ENCODE measurements around the gene HBS1L.
"Not testable (repeated sequence)": the region's sequence is repeated elsewhere in the genome, so short reads cannot be mapped to it uniquely, and the experiment has no call there.

The HBS1L gene

DNA sequence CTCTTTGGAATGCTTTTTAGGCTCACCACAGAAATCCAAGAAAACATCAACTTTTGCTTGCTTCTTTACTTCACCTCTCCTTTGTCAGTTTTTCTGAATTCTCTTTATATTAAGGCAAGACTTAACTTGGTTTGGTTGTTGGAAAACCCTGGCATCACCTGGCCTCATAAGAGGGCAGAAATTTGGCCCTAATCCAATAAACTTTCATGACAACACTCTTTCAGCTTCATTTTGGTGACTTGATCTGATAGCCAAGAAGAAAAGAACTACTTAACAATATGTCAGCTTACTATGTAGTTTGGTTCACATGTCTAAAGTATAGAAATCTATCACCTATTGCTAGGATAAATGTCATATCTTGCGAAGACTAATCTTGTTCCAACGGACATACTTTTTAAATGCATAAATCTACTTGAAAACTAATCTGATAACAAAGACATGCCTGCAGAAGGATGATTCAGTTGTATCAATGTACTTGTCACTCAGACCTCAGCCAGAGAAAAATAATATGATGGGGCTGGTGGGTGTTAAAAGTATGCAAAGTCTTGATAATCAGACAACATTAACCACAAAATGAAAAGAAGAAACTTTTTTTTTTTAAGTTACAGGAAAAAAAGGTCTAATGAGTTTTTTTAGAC, 19.3 kb upstream of the HBS1L start:
- FAIRE-seq = no peak

DNA sequence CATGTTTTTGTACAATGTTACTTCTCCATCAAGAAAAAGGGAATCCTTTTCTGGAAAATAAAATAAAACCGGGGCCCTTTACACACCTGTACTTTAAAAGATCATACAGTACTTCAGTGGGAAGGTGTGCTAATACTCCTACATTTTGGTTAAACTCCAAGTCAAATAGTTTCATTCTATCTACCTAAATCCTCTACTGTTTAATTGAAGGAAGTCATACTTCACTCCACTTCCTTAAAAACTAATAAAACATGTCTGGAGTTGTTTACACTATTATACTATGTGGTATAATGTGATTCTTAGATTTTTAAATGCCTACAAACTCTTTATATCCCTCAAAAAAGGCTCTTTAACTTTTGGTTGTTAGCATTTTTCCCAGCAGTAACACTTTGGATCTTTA, 18.6 kb upstream of the HBS1L start:
- FAIRE-seq = no peak

DNA sequence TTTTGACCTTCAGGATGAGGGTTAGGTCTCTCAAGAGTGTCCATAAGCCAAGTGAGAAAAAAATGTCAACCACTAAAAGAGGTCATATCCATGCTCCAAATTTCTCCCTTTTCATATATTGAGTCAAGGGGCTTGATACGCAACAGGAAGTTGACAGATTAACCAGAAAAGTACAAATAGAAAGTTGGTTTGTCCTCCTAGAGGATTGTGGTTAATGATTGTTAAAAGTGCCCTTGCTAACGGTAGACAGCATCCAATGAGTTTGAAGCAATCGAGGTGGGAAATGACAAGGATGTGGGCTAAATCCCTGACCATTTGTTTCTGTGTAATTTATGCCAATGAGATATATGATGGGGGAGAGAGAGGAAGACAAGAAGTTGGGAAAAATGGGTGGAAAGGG, 18.1 kb upstream of the HBS1L start:
- no peak for FAIRE-seq

DNA sequence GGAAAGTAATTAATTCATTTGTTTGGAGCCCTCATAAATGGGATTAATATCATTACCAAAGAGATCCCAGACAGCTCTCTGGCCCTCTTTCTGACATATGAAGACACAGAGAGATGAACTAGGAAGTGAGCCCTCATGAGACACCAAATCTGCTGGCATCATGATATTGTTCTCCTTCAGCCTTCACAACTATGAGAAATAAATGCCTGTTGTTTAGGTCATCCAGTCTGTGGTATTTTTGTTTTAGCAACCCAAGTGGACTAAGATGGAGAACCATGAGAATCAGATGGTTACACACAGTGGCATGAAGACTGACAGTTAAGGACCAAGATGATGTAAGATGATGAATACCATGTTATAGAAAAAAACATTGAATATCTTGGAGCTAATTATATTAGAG, 16.9 kb upstream of the HBS1L start:
- FAIRE-seq = no peak

DNA sequence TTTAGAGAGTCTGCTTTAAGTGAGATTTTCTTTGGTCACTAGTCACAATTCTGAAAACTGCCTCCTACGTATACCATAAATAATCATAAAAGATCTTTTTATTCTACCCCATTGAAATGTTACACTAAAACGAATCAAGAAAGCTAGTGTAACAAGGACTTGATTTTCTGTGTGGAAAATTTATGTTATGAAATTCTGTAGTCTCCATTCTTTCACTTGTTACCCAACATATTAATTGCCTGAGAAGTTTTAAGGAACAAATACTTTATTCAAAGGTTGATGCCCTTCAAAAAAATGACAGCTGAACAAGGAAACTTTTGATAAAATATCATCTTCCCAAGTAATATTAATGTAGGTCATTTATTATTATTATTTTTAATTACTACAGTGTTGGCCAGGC, 13.3 kb upstream of the HBS1L start:
- no peak for FAIRE-seq

DNA sequence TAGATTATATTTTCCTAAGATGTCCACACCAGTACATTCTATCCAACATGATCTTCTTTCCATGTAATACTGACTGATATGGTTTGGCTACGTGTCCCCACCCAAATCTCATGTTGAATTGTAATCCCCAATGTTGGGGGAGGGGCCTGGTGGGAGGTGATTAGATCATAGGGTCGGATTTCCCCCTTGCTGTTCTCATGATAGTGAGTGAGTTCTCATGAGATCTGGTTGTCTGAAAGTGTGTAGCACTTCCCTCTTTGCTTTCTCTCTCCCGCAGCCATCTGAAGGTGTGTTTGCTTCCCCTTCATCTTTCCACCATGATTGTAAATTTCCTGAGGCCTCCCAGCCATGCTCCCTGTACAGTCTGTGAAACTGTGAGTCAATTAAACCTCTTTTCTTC, 12.2 kb upstream of the HBS1L start:
- FAIRE-seq = no peak

DNA sequence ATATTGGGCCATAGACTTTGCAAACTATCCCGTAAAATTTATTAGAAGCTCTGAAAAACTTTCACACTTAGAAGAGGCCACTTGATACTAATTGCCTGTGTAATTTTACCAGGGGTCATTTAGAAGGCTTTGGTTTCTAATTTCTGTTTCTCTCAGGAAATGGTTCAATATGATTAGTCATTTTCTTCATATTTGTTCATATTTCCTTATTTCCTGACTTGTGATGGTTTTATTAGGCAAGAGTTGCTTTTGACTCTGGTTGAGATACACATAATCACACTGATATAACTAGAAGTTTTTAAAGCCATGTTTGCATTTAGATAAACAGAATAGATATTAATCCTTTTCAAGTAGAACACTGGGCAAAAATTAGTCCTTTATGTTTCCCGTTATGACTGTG, 11.8 kb upstream of the HBS1L start:
- no peak for FAIRE-seq

DNA sequence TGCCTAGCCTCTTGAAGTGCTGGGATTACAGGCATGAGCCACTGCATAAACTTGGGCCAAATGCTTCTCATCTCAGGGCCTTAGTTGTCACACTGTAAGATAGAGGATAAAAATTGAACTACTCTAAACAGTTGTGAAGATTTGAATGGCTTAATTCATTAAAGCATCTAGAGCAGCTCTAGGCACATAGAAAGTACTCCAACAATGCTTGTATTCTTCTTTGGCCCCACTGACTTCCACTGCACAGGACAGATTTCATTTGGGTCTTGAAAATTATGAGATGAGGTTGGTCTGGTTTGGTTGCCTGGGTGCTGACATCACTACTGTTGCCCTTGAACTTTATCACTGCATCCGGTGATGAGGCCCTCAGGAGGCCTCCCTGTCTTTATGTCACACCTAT, 10.0 kb upstream of the HBS1L start:
- no peak for FAIRE-seq

DNA sequence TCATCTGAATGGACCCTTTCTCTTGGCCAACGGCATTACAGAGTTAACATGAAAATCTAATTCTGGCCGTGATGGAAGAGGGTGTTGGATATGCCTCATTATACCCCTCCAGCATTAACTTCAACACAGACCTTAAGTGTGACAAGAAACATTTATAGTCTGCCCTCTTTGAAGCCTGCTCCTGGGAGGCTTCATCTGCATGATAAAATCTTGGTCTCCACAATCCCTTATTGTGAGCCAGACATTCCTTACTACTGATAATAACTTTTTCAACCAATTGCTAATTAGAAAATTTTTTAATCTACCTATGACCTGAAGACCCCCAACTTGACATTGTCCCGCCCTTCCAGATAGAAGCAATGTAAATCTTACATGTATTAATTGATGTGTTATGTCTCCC, 9.3 kb upstream of the HBS1L start:
- no peak for FAIRE-seq

DNA sequence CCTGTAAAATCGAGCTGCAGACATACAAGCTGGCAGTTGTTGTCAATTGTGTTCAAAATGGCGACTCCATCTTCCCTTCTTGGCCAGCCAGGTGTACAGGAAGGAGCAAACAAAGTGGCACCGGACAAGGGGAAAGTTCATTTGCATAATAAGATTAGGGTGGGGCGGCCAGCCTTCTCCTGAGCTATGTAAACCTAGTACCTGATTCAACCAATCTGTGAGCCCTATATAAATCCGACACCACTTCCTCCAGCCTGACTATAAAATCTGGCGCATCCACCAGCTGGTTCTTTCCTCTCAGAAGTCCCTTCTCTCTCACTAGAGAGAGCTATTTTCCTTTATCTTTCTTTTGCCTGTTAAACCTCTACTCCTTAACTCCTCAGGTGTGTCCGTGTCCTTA, 8.1 kb upstream of the HBS1L start:
- no peak for FAIRE-seq

DNA sequence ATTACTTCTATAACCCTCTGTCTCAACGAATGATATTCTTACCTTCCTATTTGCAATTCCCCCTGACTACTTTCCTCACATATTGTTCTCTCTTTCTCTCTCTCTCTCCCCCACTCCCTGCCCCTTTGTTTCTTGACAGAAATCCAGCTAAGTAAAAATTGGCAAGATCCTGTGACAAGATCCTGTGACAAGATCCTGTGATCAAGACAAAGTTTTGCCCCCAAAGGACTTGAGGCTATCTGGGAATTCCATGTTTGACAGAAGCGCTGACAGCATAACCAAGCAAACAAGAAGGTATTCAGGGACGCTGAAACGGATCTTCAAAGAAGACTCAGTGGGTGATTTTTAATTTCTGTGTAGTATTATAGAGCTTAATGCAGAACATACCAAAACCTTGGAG, 5.5 kb upstream of the HBS1L start:
- FAIRE-seq = no peak

DNA sequence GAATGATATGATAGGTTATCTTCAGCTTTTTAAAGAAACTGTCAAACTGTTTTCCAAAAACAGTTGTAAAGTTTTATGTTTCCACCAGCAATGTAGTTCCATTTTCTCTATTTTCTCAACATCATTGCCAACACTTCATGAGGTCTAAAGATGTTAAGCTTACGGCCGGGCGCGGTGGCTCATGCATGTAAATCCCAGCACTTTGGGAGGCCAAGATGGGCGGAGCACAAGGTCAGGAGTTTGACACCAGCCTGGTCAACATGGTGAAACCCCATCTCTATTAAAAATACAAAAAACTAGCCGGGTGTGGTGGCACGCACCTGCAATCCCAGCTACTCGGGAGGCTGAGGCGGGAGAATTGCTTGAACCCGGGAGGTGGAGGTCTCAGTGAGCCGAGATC, 3.7 kb upstream of the HBS1L start:
- not testable (repeated sequence) for FAIRE-seq

DNA sequence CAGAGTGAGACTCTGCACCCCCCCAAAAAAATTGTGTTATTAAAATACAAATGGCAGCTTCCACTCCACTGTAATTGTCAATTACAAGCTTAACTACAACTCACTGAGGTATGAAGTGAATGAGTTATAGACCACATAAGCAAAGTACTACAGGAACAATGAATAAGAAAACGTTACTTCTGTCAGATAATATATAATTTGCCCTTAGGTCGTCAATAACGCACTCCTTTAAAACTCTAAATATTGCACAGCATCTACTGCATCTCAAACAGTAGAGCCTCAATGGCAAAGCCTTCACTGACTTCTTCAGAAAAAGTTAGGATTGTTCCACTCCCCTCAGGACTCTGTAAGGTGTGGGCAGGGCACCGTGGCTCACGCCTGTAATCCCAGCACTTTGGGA, 2.0 kb upstream of the HBS1L start:
- FAIRE-seq = no peak

DNA sequence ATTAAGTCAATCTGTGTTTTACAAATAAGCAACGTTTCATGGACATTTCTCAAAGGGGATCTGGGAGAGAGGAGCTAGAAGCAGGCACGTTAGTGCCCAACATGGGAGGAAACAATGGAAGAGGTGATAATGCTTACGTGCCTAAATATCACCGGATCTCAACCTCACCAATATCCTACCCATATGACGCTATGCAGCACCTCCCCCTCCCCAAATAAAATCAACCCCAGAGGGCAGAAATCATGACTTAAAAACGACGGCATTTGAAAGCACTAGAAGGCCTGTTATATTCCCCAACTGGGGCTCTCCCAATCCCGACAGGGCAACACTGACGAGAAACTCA, 425 bp downstream of the HBS1L start:
- no peak for FAIRE-seq

DNA sequence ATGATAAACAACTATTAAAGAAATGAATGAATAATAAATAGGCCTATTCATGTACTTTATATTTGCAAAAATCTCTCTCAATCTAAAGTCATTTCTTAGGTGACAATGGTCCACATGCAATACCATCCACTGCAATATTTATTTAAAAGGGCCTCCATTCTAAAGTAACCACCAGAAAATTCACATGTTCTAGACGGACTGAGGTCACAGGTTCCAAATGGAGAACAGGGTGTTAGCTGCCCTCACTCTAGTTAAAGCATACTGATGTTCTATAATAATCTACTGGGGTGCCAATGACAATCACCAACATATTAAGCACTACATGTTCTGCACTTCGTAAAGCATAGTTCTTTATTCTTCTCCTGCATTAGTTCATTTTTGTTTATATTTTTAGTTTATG, 1.2 kb downstream of the HBS1L start:
- FAIRE-seq = no peak

DNA sequence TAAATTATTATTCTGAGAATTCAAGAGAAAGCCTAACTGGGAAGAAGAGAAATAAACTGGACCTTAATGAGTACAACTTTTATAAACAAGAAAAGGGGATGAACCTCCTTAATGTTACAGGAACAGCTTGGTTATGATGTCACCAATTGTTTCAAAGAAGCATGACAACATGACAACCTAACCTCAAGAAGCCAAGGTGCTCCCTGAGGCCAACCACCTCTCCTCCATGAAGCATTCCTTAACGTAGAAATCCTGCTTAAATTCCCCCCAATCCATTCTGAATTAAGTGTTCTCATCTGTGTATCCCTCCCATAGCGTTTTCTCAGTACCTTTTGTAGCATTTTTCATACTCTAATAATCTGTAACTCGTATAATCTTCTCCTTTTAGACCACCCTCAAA, 1.7 kb downstream of the HBS1L start:
- no peak for FAIRE-seq

DNA sequence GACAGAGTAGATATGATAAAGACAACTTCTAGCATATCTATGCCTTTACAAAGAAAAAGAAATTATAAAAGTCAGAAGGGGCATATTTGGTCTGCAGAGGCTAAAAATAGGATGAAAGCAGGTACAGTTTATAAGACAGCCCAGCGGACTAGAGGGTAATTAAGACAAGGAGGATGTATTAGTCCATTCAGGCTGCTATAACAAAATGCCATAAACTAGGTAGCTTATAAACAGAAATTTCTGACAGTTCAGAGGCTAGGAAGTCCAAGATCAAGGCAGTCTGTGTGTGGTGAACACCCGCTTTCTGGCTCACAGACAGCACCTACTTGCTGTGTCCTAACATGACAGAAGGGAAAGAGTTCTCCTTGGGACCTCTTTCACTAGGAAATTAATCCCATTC, 5.7 kb downstream of the HBS1L start:
- FAIRE-seq = no peak

DNA sequence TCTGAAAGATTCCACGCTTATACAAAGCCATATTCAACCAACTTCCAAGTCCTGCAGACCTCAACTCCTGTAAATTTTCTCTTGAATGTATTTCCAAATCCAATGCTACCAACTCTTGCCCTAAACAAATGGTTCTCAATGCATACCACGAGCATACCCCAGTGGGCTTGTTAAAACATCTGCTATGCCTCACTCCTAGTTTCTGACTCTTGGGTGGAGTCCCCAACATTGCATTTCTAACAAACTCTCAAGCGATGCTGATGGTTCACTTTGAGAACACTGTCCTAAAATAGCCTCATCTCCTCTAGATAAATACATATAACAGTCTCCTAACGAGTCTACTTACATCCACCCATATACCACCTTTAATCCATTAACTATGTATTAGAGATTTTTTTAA, 7.3 kb downstream of the HBS1L start:
- no peak for FAIRE-seq

DNA sequence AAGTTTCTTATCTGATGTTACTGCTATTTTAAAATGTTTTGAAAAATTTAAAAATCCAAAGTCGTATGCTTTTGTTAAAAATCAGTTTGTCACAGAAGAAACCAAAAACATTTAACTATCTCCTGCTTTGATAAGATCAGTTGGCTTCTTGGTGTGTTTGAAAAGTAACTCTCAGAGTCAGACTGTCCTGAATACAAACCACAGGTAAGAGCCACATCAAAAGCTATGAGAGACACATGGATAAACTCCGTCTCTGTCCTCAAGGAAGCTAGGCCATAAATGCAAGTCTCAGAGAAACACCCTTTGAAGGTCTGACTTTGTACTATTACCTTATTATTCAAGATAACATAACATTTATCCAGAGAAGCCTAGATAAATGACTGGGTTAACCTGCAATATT, 7.7 kb downstream of the HBS1L start:
- FAIRE-seq = no peak

DNA sequence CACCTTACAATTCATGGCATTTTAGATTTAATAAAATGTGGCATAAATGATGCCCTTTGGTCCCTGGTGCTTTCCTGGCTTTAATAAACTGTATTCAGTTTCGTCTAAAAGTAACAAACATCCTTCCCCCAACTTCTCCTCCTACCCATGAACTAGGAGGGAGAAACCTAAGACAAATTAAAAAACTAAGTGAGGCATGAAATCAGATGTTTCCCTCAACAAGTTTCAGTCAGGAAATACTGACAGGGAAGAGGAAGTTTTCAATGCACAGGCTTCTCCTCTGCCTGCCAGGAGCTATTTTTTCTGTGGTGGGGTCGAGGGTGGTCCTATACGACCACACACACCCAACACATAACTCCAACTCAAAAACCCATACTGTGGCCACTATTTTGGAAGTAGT, 10.0 kb downstream of the HBS1L start:
- no peak for FAIRE-seq

DNA sequence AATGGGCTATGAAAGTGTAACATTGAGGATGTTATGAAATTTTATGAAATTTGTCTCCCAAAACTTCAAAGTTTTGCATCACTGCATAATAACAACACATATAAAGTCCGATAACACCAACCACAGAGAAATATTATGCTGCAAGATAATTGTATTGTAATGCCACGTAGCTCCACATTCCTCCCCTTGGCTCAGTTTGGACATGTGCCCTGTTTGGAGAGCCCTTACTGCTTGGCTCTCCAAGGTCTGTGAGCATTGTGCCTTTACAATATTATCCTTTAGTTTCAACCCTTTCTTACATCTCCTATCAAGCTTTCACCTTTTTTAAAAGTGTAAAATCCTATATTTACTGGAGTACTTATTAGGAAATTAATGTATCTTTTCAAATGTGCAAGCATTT, 10.8 kb downstream of the HBS1L start:
- no peak for FAIRE-seq

DNA sequence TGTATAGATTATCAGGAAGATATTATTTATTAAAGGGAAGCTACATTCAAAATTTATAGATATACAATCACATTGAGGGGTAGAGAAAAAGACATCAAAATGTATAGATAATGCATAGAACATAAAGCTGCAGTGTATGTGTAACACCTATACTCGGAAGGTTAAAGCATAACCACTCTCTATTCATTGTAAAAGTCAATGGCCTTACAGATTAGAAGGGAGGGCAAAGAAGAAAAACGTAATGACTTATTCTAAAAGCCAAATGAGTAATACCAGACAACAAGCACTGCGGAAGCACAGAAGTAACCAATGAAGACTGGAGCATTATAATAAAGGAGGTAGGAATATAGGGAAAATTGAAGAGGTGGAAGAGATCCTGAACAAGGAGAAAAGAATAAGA, 11.3 kb downstream of the HBS1L start:
- no peak for FAIRE-seq

DNA sequence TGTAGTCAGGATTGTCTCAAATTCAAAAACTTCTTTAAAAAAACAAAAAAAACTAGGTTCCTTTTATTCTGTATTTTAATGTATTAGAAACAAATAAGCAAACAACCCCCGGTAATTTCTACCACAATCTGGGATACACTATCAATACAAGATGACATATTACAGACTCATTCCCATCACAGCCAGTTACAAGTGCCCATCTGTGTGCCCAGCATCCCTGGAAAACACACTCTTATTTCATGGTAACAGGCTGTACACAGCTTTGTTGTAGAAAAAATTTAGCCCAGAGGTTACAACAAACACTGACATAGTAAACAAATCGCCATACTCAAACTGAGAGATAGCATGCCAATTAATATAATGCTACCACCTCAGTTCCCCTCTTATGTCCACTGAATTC, 16.3 kb downstream of the HBS1L start:
- FAIRE-seq = no peak

DNA sequence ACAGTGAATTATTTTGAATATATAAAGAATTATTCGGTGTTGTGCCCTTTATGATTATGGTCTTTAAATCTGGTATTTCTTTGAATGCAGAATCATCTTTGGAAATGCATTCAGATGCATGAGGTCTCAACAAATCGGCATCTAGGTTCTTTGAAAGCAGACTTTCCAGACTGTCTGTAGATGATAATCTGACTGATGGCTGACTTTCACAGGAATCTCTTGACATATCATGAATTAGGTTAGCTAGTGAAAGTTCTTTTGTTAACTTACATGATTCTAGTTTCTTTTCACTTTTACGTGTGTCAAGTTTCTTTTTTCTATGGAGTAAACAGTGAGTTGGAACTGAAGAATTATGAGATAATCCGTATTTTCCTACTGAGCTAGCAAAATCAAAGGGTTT, 17.1 kb downstream of the HBS1L start:
- no peak for FAIRE-seq

DNA sequence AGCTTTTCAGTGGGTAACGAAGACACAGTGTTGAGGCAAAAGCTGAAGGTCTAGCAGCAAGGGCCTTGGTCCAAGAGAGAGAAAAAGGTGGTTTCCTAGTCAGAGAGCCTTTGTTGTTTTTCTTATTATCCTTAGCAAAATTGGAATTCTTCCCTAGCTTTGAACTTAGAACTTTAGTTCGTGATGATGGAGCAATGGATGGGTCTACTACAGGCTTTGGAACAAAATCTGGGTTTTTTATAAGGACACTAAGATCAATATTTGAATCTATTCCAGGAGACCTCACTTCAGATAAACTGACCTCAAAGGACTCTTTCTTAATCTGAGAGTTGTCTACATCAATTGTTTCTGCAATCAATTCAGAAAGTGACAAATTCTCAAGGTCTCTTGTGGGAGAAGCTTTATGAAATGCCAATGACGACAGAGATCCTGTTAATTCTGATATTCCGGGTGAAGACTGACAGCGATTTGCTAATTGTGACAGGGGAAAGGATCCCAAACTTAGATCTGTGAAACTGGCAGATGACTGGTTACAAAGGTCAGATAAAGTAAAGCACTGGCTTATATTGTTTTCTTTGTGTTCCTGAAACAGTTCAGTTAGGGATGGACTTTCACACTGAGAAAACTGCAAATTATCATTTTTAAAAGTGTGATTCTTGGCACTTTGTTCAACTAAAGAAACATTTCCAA, 17.7 kb downstream of the HBS1L start:
- FAIRE-seq = no peak

DNA sequence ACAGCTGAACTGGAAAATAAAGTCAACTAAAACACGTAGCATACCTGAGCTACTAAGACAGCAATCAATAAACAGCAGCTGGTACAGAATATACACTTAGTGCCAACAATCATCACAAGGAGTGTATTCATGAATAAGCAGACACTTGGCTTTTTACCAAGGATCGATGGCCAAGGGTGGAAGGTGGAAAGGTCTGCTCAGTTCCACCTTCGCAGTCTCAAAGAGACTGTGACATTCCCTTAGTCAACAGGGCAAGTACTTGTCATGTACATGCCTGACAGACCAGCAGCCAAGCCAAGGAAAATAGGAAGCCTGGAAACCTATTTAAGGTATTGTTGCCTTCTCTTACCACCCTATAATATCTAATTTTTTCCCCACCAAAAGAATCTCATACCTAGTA, 21.4 kb downstream of the HBS1L start:
- no peak for FAIRE-seq
